NCI-H1092 treated with DMSO at 0.1 percent for 48 hours (cell line): ENCODE results near the gene DNASE1L2.

Experiments used
- DNase-seq: peaks from one replicate; lab custom pipeline; 2025; lab: John Stamatoyannopoulos, UW

DNASE1L2 gene

GRCh38 chr16:2287916-2288547 lies 51.8 kb downstream of the DNASE1L2 start:
- no peak for DNase-seq
